HG03575 (cell line): ENCODE measurements around the gene INSYN2B.

ENCODE experiments used
- ATAC-seq: cut with Tn5 transposase; IDR thresholded peaks from one replicate; pipeline ENCODE4 v1.9.1; 2021; ENCODE audit not compliant: unreplicated experiment, insufficient number of reproducible peaks, low FRiP score; ENCODE audit errors: extremely low read depth

INSYN2B gene

GRCh38 chr5:169906745-169907649 lies 73.3 kb downstream of the INSYN2B start:
- ATAC-seq: no peak

- ATAC-seq: no peak
These were observed 75.3 kb downstream of the INSYN2B start for GRCh38 chr5:169905017-169905416.

- no peak for ATAC-seq
These were observed 75.8 kb downstream of the INSYN2B start for GRCh38 chr5:169904508-169904907.

GRCh38 chr5:169904059-169904458 lies 76.2 kb downstream of the INSYN2B start:
- ATAC-seq: no peak

- ATAC-seq: no peak
These were observed 78.4 kb downstream of the INSYN2B start for GRCh38 chr5:169901896-169902295.

GRCh38 chr5:169897481-169897880 lies 82.8 kb downstream of the INSYN2B start:
- ATAC-seq: no peak

GRCh38 chr5:169895926-169896325 lies 84.4 kb downstream of the INSYN2B start:
- no peak for ATAC-seq

- ATAC-seq: no peak
These were observed 86.7 kb downstream of the INSYN2B start for GRCh38 chr5:169893571-169893970.

- ATAC-seq: no peak
These were observed 87.3 kb downstream of the INSYN2B start for GRCh38 chr5:169893010-169893409.

- ATAC-seq: no peak
These were observed 90.7 kb downstream of the INSYN2B start for GRCh38 chr5:169889572-169889971.

GRCh38 chr5:169886677-169887076 lies 93.6 kb downstream of the INSYN2B start:
- no peak for ATAC-seq

GRCh38 chr5:169886033-169886432 lies 94.3 kb downstream of the INSYN2B start:
- no peak for ATAC-seq

GRCh38 chr5:169881702-169882303 lies 98.5 kb downstream of the INSYN2B start:
- ATAC-seq: no peak

GRCh38 chr5:169880785-169881184 lies 99.5 kb downstream of the INSYN2B start:
- ATAC-seq: no peak

GRCh38 chr5:169880012-169880663 lies 100.2 kb downstream of the INSYN2B start:
- ATAC-seq: peak; percentile 68

GRCh38 chr5:169876386-169876785 lies 103.9 kb downstream of the INSYN2B start:
- ATAC-seq: no peak

GRCh38 chr5:169875731-169876130 lies 104.6 kb downstream of the INSYN2B start:
- ATAC-seq: no peak

GRCh38 chr5:169875091-169875728 lies 105.1 kb downstream of the INSYN2B start:
- no peak for ATAC-seq

- ATAC-seq: no peak
These were observed 105.7 kb downstream of the INSYN2B start for GRCh38 chr5:169874621-169875020.
